NAMALWA (cell line): ENCODE measurements around the gene FES.
"Not testable (repeated sequence)": the region's sequence is repeated elsewhere in the genome, so short reads cannot be mapped to it uniquely, and the experiment has no call there.

Source experiments
- DNase-seq: peaks from one replicate; pipeline ENCODE4 v3.0.0-alpha.2; 2015; ENCODE audit warnings: low spot score

The FES gene

DNA sequence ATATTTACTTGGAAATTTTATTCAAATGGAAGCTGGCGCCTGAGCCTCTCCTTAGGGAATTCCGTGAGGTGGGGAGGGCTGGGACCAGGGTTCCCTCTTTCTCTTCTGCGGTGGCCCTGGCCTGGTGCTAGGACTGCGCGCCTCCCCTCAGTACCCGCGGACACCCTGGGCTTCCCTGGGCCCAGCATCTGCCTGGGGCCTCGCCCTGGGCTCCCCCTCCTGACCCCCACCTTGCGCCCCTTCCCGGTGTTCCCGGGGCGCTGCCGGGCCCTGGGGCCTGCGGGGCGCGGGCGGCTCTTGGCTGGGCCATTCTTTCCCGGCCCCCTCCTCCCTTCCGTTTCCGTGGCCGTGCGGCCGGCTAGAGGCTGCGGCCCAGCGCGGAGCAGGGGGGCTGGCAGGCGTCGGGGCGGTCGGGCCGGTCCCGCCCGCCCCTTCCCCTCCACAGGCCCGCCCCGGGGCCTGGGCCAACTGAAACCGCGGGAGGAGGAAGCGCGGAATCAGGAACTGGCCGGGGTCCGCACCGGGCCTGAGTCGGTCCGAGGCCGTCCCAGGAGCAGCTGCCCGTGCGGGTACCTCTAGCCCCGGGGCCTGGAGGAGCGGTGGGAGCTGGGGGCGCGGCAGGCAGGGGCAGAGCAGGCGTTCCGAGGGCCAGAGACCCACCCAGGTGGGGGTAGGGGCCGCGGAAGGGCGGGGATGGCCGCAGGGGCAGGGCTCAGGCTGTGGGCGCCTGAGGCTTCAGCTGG, at the start of gene FES:
Gene FES, plus strand, starts transcription at position 529 of the 743 bp plus-strand sequence. CDS start 542 bp downstream, outside the sequence.
- DNase-seq = no peak

GRCh38 chr15:90834626-90835025, 49.7 kb upstream of the FES start:
- no peak for DNase-seq

- no peak for DNase-seq
These were observed 47.9 kb upstream of the FES start for GRCh38 chr15:90836296-90836871.

DNA sequence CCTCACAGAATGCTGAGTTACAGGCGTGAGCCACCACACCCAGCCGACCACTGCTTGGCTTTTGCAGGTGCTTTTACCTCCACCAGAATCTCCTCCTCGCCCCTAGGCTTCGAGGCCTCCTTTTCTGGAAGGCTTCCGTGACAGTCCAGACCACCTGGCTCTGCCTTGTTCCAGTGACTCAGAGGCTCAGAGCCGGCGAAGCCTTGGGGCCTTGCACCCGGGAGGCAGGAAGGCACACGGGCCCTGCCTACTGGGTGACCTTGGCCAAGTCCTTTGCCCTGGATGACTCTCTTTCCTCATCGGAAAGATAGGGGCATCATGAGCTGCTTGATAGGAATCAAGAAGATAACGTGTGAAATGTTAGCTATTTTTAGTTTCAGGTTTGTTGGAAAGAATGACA, 47.2 kb upstream of the FES start:
- DNase-seq = no peak

GRCh38 chr15:90838139-90838538, 46.2 kb upstream of the FES start:
- DNase-seq = no peak

- DNase-seq = no peak
These were observed 45.8 kb upstream of the FES start for GRCh38 chr15:90838544-90838943.

DNA sequence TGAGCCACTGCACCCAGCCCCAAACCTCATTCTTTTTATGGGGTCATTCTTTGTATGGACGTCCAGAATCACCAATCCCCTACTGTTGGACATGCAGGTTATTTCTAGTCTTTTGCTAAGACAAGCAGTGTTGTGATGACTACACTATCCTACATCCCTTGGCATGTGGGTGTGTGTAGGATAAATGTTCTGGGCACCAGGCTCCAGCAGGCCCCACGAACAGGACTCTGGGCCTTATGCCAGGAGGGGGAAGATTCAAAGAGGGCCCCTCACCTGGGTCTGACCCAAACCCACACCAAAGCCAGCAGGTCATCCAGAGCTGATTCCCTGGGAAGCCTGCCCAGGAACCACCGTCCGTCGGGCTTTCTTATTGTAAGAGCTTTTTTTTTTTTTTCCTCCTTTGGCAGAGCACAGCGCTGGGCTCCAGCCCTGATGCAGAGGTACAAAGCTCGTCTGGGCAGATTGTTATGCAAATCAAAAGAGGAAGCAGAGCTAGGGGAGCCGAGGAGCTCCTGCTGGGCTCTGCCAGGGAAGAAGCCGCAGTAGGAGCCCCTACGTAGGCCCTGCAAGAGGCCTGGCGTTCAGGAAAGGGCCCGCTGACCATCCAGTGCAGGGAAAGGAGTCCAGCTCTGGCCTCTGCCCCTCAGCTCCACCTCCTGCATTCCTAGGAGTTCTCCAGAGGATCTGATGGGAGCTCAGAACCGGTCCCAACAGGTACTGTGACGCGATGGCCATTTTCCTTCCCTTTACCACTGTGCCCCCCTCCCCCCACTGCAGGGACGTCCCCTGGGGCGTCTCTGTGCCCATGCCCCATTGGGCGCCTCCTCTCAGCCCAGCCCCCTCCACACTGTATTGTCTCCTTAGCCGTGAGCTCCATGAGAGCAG, 44.9 kb upstream of the FES start:
- no peak for DNase-seq

- DNase-seq = no peak
These were observed 44.0 kb upstream of the FES start for GRCh38 chr15:90840157-90840855.

DNA sequence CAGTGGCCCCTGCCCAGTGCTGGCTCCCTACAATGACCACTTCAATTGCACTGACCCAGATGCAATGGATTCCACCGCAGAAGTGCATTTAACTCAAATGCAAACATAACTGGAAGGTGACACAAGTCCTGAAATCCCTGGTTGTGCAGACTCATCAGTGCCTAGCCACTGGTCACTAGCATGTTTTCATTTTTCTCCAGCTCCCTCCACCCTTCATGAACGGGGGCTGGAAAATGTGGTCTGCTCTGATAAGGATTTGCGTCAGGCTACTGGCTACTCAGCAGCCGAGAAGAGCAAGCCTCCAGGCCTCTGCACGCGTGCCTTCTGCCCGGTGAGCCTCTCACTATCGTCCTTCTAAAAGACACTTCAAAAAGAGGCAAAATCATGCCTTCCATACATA, 43.4 kb upstream of the FES start:
- DNase-seq = no peak

DNA sequence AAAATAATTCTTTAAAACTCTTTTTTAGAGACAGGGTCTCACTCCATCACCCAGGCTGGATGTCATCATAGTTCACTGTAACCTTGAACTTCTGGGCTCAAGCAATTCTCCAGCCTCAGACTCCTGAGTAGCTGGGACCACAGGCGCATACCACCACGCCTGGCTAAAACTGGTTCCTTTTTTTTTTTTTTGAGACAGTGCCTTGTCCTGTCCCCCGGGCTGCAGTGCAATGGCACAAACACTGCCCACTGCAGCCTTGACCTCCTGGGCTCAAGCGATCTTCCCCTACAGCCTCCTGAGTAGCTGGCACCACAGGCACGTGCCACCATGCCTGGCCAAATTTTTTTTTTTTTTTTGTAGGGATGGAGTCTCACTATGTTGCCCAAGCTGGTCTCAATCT, 39.6 kb upstream of the FES start:
- DNase-seq = no peak

- DNase-seq = peak; percentile 41
These were observed 38.9 kb upstream of the FES start for GRCh38 chr15:90845201-90845949.

DNA sequence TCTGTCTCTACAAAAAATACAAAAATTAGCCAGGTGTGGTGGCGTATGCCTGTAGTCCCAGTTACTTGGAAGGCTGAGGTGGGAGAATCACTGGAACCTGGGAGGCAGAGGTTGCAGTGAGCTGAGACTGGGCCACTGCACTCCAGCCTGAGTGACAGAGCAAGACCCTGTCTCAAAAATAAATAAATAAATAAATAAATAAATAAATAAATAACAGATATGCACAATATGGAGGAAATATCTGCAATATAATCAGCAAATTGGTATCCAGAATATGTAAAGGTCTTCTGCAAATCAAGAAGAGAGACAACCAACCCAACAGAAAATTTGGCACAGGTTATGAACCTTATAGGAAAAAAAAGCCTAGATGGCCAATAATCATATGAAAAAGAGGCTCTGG, 34.9 kb upstream of the FES start:
- DNase-seq = not testable (repeated sequence)

DNA sequence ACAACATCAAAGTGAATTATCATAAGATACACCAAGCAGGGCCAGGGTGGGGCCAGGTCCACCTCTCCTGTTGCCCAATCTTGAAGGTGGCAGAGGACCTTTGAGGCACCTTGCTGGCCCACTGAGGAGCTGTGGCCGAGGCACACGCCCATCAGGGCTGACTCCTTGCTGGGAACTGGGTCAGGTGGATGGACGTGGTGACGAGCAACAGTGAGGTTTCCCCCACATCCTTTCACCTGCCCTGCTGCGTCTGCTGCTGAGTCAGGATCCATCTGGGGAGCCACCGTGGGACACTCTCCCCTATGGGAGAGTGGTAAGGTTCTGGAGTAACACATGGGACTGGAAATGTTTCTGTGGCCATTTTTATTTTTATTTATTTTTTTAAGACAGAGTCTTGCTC, 33.2 kb upstream of the FES start:
- DNase-seq = no peak

- no peak for DNase-seq
These were observed 32.4 kb upstream of the FES start for GRCh38 chr15:90851940-90852339.

GRCh38 chr15:90855139-90855538, 29.2 kb upstream of the FES start:
- no peak for DNase-seq

DNA sequence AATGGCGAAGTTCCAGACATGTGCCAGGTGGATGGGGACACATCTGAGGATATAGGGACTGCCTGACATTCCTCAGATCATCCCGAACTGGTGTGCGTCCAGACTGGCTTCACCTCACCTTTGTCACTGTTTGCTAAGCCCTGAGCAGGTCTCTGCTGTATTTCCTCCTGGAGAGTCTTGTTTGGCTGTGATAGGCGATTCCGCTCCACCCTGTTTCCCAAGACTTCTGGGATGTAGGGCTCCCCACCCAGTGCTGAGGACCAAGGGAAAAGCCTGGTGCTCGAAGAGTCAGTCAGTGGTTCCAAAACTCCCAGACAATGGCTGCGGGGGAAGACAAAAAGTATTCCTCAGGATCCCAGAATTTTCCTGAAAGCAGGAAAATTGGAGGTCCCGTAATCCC, 27.0 kb upstream of the FES start:
- no peak for DNase-seq

DNA sequence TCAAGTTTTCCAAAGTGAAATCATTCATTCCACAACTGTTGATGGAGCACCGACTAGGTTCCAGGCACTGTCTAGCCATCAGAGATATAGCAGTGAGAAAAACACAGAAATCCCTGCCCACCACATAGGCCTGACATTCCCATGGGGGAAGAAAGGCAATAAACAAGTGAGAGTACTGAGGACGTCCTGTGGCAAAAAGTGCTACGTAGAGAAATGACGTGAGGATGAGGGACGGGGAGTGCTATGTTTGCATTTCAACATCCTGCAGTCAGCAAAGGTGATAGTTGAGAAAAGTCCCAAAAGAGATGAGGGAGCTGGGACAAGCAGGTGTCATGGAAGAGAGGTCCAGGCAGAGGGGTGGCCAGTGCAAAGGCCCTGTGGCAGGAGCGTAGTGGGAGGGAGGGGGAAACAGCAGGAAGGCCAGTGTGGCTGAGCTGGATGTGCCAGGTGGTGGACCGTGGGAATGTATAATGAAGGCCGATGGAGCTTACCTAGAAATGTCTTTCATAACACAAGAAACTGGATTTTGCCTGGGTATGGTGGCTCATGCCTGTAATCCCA, 26.3 kb upstream of the FES start:
- no peak for DNase-seq

GRCh38 chr15:90859234-90860131, 24.8 kb upstream of the FES start:
- DNase-seq = no peak

GRCh38 chr15:90860450-90860849, 23.9 kb upstream of the FES start:
- DNase-seq = no peak
